Left colon (tissue), 2 donors: ENCODE data around the gene MAP1S. TPM values are rescaled to one million over a fixed set of nuclear protein-coding genes. Genes with fewer than 3 reads are reported as not detected.

Source experiments
- ATAC-seq: fragments of 200-7000 bp; cut with Tn5 transposase; one replicate; pipeline ENCODE4 v1.9.1; 2020; ENCODE audit warnings: mild to moderate bottlenecking, moderate library complexity
- DNase-seq, 2 donors: peaks; one replicate each; pipeline ENCODE4 v3.0.0-alpha.2; 2020
- intact Hi-C, 2 donors: fragments of 100-400 bp; cut with DNase I in 1 of 2; cut with micrococcal nuclease in 1 of 2; formaldehyde crosslinking; loops; one replicate each; pipeline versions ENCODE4 v1.11.2 to v1.14.0; 2022; cut with DNase I, micrococcal nuclease
- total RNA-seq, 2 donors: library from RNA; stranded (reverse); fragmentation: NEBNext Ultra II Directional; extraction: Animal tissue kit (Norgen Biotek cat#: 25700); gene quantifications; one replicate each; pipeline ENCODE4 v1.2.1, GENCODE V29; 2021
- donor health status: DM: no; HTN: no; CAD: no.
- donor health status: DM: yes; HTN: yes; CAD: no.

The MAP1S gene
- total RNA-seq, 2 donors from 2014 or later, result 39.9 to 43.5 TPM

DNA sequence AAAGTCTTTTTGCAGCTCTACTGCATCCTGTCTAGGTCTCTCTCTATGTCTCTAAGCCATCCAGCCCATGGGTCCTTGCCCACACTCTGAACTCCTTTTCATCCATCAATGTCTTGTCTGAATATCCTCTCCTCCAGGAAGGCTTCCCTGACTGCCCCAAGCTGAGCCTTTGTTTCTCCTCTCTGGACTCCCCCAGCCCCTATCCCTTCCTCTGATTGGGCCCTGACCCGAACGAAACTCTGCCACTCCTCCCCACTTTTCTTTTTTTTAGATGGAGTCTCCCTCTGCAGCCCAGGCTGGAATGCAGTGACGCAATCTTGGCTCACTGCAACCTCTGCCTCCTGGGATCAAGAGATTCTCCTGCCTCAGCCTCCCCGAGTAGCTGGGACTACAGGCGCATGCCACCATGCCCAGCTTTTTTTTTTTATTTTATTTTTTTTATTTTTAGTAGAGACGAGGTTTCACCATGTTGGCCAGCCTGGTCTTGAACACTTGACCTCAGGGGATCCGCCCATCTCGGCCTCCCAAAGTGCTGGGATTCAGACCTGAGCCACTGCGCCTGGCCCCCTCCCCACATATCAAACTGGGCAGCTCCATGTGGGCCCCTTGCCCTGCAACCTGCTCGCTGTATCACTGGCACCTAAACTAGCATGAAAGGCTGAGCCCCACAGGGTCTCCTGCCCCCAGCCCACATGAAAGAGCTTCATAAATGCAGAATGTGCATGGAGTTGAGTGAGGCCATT, 30.3 kb upstream of the MAP1S start:
- no peak for ATAC-seq
- intact Hi-C loops, result no loop called here
- DNase-seq, result no peak

DNA sequence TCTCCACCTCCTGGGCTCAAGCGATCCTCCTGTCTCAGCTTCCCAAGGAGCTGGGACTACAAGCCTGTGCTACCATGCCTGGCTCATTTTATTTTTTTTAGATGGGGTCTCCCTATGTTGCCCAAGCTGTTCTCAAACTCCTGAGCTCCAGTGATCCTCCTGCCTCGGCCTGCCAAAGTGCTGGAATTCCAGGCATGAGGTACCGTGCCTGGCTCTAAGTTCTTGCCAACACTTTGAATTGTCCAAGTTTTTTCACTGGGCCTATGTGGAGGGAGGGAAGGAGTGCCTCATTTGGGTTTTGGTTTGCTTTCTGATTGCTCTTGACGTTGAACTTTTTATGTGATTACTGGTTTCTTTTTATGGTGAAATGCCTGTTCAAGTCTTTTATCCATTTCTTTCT, 26.7 kb upstream of the MAP1S start:
- intact Hi-C loops, result no loop called here
- no peak for DNase-seq
- ATAC-seq, result no peak

DNA sequence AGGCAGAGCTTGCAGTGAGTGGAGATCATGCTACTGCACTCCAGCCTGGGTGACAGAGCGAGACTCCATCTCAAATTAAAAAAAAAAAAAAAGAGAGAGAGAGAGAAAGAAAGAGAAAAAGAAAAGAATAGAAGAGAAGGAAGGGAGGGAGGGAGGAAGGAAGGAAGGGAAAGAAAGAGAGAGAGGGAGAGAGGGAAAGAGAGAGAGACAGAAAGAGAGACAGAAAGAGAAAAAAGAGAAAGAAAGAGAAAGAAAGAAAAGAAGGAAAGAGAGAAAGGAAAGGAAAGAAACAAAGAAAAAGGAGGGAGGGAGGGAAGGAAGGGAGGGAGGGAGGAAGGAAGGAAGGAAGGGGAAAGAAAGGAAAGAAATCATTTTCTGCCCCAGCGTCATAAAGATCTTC, 24.1 kb upstream of the MAP1S start:
- intact Hi-C loops, result no loop called here
- DNase-seq (no peak), ATAC-seq (no peak)

DNA sequence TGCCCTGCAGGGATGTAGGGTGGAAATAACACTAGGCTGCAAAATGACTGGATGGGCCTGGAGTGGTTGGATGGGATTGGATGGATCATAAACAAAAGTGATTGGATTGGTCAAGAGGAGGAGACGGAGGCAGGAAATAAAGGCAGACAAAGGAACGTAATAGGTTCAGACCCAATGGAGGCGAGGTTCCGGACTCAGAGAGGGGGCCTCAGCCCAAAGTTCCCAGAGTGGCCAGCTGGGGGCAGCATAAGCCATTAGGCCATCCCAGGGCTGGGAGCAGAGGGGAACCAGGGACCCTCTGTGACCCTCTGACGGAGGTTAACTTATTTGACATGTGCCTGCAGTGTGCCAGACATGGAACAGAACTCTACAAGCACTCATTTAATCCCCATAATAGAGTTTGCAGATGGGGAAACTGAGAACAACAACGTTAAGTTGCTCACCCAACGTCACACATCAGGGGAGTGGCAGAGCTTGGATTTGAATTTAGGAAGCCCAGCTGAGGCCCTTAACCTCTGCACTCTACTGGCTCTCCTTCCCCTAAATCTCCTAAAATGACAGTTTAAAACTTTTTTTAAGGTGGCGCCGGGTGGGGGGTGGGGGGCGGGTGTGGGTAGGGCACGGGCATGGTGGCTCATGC, 15.3 kb upstream of the MAP1S start:
- ATAC-seq (peak; percentile 80), DNase-seq (peak in 1 of 2 donors; percentile 74)
- intact Hi-C loops, result loop anchor here in 1 of 2 donors (5.0 to 10.0 kb wide), 2 partner anchors 61 to 148 kb away; no protein-coding TSS in a partner anchor

DNA sequence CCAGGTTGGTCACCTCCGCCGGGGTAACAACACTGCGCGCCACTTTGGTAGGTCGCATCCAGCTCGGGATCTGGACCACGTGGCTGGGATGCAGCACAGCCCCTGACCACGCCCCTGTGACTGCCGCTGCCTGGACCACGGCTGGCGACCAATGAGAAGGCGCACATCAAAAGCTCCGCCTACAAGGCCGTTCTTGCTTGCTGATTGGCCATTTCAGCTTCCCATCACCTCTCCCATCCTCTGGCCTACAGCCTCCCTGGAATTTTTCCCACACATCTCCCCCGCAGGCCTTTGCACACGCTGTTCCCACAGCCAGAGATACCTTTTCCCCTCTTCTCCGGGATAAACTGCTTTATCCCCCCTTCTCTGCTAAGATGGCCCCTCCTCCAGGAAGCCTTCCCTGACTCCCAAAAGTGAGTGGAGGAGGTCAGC, 12.5 kb upstream of the MAP1S start:
- DNase-seq, result no peak
- intact Hi-C loops, result loop anchor here in 1 of 2 donors (10.0 kb wide), 1 partner anchor 58 kb away; no protein-coding TSS in a partner anchor
- ATAC-seq, result no peak

DNA sequence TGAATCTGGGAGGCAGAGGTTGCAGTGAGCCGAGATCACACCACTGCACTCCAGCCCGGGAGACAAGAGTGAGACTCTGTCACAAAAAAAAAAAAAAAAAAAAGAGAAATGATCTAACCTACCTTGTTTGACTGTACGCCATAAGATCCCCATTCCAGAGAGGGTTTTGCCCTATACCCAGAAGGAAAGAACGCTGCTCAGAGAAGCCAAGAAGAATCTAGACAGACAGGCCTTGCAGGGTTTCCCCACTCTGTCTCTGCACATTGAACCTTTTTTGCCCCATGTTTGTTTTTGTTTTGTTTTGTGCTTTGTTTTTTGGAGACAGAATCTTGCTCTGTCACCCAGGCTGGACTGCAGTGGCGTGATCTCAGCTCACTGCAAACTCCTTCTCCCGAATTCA, 7.4 kb upstream of the MAP1S start:
- intact Hi-C loops, result no loop called here
- DNase-seq (no peak), ATAC-seq (no peak)

DNA sequence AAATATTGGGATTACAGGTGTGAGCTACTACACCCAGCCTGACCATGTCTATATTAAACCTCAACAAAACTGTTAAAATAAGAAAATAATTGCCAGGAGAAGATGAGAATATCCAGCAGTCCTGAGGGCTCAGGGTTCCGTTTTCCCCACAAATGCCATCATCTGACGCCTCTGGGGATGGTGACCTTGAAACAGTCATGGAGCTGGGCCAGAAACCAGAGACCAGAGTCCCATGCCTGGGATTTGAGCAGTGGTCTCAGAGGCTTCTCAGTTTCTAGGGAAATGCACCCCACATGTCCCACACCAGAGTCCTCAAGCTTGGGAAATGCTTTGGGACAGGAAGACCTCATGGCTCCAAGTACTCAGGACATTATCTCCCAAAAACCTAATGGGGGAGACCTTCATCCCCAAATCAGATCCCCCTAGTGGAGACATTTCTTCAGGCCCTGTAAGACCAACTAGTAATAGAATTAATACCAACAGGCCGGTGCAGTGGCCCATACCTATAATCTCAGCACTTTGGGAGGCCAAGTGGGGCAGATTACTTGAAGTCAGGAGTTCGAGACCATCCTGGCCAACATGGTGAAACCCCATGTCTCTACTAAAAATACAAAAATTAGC, 2.9 kb upstream of the MAP1S start:
- ATAC-seq, result no peak
- no peak for DNase-seq
- intact Hi-C loops, result no loop called here

DNA sequence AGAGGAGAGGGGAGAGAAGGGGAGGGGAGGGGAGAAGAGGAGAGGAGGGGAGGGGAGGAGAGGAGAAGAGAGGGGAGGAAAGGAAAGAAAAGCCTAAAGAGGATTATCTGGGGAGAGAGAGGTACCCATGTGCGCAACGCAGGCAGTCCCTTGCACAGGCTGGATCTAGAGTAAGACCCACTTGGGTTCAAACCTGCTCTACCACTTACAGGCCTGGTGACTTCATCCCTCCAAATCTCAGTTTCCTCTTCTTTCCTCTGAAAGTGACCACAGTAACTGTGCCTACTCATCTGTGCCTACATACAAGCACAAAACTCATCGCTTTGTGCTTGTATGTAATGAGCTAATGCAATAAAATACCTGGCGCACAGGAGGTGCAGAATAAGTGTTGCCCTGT, 732 bp upstream of the MAP1S start:
- no peak for ATAC-seq
- intact Hi-C loops, result no loop called here

DNA sequence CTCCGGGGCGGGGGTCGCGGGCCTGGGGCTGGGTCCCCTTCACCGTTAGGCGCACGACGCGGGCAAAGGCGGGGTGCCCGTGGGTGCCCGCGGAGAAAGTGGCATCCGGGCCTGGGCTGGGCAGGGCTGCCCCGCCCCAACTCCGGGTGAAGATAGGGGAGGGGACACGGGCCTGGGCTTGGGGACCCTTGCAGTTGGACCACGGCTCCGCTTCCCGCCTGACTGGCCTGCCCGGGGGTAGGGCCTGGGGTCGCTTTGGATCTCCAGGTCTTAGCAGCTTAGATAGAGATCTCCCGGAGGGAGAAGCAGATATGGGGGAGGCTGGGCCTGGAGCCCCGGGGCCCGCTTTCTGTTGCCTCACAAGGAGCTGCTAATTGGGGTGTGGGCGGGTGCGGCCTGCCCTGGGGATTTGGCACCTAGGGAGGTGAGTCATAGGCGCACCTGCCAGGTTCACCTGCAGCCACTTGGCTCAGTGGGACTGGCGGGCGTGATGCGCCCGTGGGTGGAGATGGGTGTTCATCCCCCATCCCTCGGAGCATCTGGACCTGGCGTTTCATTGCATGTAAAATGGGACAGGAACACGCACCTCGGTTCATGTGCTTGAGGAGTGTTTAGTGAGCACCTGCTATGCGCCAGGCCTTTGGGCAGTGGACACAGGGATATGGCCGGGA, 585 bp downstream of the MAP1S start:
- DNase-seq (peak; percentile 48 to 61), ATAC-seq (peak; percentile 57)
- intact Hi-C loops, result no loop called here

More for the DNA sequence above, 732 bp upstream of the MAP1S start:
- DNase-seq, result no peak

DNA sequence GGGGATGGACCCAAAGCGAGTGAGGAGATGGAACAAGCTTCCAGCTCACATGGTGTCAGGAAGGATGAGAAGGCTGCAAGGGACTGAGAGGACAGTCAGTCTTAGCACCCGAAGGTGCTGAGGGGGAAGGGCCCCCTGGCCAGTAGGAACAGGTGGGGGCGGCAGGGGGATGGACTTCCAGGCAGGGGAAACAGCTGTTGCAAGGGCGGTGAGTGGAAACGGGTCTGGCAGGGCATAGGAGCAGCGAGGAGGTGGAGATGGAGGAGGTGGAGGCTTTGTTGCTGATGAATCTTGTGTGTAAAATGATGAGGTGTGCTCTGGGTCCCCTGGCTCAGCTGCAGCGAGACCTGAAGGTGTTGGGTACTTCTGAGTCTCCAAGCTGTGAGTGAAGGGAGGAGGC, 1.2 kb downstream of the MAP1S start:
- DNase-seq, result no peak
- intact Hi-C loops, result no loop called here
- ATAC-seq, result no peak

DNA sequence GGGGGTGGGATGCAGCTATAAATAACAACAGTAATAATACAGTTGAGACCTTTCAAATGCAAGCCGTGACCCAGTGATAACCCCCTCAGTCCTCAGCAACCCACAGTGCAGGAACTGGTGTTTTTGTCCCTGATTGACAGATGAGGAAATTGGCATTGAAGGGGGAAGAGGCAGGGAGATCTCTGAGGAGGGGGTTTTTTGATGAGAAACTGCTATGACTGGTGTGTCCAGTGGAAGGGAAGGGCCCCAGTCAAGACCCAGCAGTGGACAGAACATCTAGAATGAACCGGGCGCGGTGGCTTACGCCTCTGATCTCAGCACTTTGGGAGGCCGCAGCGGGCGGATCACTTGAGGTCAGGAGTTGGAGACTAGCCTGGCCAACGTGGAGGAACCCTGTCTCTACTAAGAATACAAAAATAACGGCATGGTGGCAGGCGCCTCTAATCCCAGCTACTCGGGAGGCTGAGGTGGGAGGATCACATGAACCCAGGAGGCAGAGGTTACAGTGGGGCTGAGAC, 1.9 kb downstream of the MAP1S start:
- ATAC-seq, result no peak
- no peak for DNase-seq
- intact Hi-C loops, result no loop called here

DNA sequence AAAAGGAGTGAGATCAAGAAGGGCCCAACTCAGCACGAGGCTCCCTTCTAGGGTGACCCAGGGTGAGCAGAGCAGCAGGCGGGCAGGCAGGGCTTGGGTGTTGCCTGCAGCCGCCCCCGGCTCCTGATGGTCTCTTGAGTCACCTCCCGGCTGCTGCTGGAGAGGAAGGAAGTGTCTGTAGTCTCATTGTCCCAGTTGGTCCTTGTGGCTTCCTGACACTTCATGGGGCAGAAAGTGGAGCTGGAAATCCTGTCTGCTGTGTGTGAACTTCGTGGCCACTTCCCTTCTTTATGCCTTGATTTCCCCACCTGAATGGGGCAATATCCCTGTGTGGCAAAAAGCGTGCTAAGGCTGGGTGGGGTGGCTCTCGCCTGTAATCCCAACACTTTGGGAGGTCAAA, 2.5 kb downstream of the MAP1S start:
- ATAC-seq, result no peak
- intact Hi-C loops, result no loop called here
- DNase-seq, result no peak

DNA sequence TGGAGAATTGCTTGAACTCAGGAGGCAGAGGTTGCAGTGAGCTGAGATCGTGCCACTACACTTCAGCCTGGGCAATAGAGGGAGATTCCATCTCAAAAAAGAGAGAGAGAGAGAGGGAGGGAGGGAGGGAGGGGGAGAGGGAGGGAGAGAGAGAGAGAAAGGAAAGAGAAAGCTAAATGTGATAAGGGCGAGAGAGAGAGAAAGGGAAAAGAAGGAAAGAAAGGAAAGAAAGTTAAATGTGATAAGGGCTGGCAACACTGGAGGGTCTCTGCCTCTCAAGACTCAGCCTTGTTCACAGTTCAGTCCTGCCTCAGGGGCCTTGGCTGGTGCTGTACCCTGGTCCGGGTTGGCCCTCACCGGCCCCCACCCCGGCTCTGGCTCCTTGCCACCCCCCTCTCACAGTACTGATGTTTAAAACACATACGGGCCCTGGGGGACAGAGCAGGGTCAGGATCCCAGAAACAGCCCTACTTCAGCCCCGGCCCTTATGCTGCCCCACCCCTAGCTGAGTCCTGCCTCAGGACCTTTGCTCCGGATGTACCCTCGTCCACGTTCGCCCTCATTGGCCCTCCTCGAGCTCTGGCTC, 3.5 kb downstream of the MAP1S start:
- intact Hi-C loops, result no loop called here
- no peak for ATAC-seq
- DNase-seq, result no peak

DNA sequence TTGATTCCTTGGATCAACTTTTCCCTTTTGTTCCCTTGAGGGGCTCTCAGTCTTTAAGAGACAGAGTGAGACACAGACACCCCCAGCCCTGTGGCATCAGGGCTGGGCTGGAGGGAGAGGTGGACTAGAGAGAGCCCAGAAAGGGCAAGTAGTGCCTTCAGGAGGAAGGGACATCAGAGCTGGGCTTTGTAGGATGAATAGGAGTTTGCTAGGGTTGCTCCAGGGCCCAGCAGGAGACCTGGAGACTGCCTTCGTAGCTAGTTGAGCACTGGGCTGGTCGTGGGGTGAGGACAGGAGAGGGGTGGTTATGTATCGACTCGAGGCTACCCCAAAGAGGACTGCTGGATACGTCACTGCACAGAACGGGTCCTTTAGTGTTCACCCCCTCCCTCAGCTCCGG, 5.4 kb downstream of the MAP1S start:
- ATAC-seq (no peak), DNase-seq (no peak)
- intact Hi-C loops, result no loop called here

DNA sequence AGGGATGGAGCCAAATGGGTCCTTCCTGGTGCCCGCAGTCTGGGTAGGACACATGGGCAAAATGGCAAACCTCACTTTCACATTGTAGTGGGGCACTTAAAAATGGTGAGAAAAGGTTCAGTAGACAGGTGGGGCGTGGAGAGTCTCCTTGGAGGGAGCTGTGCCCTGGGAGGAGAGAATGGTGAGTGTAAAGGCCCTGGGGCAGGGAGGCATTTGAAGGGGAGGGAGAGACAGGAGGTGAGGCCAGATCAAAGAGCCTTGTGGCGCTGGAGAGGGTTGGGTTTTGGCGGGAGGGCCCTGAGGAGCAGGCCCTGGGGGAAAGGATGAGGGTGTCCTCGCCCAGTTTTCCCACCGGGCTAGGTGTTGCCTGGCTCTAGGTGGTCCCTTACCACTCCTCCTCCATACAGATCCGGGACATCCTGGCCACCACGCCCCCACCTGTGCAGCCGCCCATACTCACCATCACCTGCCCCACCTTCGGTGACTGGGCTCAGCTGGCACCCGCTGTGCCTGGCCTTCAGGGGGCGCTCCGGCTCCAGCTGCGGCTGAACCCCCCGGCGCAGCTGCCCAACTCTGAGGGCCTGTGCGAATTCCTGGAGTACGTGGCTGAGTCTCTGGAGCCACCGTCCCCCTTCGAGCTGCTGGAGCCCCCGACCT, 6.3 kb downstream of the MAP1S start:
- intact Hi-C loops, result no loop called here
- ATAC-seq (peak; percentile 32), DNase-seq (no peak)

DNA sequence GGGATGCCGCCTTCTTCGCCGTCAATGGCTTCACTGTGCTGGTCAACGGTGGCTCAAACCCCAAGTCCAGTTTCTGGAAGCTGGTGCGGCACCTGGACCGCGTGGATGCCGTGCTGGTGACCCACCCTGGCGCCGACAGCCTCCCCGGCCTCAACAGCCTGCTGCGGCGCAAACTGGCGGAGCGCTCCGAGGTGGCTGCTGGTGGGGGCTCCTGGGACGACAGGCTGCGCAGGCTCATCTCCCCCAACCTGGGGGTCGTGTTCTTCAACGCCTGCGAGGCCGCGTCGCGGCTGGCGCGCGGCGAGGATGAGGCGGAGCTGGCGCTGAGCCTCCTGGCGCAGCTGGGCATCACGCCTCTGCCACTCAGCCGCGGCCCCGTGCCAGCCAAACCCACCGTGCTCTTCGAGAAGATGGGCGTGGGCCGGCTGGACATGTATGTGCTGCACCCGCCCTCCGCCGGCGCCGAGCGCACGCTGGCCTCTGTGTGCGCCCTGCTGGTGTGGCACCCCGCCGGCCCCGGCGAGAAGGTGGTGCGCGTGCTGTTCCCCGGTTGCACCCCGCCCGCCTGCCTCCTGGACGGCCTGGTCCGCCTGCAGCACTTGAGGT, 7.0 kb downstream of the MAP1S start:
- ATAC-seq (no peak), DNase-seq (no peak)
- intact Hi-C loops, result no loop called here

DNA sequence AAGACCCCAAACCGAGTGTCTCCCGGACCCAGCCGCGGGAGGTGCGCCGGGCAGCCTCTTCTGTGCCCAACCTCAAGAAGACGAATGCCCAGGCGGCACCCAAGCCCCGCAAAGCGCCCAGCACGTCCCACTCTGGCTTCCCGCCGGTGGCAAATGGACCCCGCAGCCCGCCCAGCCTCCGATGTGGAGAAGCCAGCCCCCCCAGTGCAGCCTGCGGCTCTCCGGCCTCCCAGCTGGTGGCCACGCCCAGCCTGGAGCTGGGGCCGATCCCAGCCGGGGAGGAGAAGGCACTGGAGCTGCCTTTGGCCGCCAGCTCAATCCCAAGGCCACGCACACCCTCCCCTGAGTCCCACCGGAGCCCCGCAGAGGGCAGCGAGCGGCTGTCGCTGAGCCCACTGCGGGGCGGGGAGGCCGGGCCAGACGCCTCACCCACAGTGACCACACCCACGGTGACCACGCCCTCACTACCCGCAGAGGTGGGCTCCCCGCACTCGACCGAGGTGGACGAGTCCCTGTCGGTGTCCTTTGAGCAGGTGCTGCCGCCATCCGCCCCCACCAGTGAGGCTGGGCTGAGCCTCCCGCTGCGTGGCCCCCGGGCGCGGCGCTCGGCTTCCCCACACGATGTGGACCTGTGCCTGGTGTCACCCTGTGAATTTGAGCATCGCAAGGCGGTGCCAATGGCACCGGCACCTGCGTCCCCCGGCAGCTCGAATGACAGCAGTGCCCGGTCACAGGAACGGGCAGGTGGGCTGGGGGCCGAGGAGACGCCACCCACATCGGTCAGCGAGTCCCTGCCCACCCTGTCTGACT, 7.9 kb downstream of the MAP1S start:
- intact Hi-C loops, result no loop called here
- no peak for DNase-seq
- ATAC-seq, result peak; percentile 22
